IMR-90 (cell line): ENCODE results near the gene CWC27. TPM values are rescaled to one million over a fixed set of nuclear protein-coding genes. Genes with fewer than 3 reads are reported as not detected.

Source experiments
- ATAC-seq: fragments of 200-7000 bp; cut with Tn5 transposase; 2 replicates; pipeline ENCODE4 v1.9.1; 2020; ENCODE audit warnings: low read depth, mild to moderate bottlenecking, moderate library complexity
- BruUV-seq: library from RNA; stranded (reverse); fragments of 400-500 nt; replicated peaks from 2 replicates; lab custom pipeline; 2021; lab: Mats Ljungman, UMichigan
- CTCF ChIA-PET: fragments of 300-600 bp; formaldehyde crosslinking; extraction: SDS; loops from one replicate; lab custom pipeline; 2021; ENCODE audit warnings: antibody characterized with exemption; lab: Yijun Ruan, JAX
- POLR2A ChIA-PET: fragments of 300-600 bp; sonication (Branson Sonifier 250); formaldehyde crosslinking; loops from one replicate; lab custom pipeline; 2022; ENCODE audit warnings: antibody characterized with exemption; ENCODE audit not compliant: unreplicated experiment; lab: Charles Lee
- DNase-seq: peaks from one replicate; pipeline ENCODE4 v3.0.0; 2013
- H2AFZ ChIP-seq: replicated peaks from 2 replicates; pipeline ENCODE3; 2013; ENCODE audit warnings: low read length, mild to moderate bottlenecking; ENCODE audit not compliant: poor library complexity
- H2AK5ac ChIP-seq: 2 replicates; pipeline ENCODE4 v1.6.1; 2013; ENCODE audit warnings: low read depth, low read length, inconsistent platforms
- H2AK9ac ChIP-seq: replicated peaks from 2 replicates; pipeline ENCODE3; 2013; ENCODE audit warnings: mild to moderate bottlenecking, low read depth, low read length, moderate library complexity; ENCODE audit not compliant: poor library complexity
- H2BK120ac ChIP-seq: 2 replicates; pipeline ENCODE4 v1.6.1; 2013; ENCODE audit warnings: low read depth, low read length, inconsistent platforms
- H2BK15ac ChIP-seq: 3 replicates; pipeline ENCODE4 v1.6.1; 2013; ENCODE audit warnings: low read depth, low read length, inconsistent platforms
- H2BK20ac ChIP-seq: 2 replicates; pipeline ENCODE4 v1.6.1; 2013; ENCODE audit warnings: low read depth, mild to moderate bottlenecking, inconsistent platforms, low read length, moderate library complexity
- H2BK5ac ChIP-seq: 2 replicates; pipeline ENCODE4 v1.6.1; 2013; ENCODE audit warnings: mild to moderate bottlenecking, low read depth, low read length, inconsistent platforms; ENCODE audit not compliant: poor library complexity, severe bottlenecking
- H3K14ac ChIP-seq: replicated peaks from 2 replicates; pipeline ENCODE4 v1.6.1; 2013; ENCODE audit warnings: low read depth, low read length, inconsistent platforms
- H3K18ac ChIP-seq: 2 replicates; pipeline ENCODE4 v1.6.1; 2013; ENCODE audit warnings: low read depth, low read length, control low read depth
- H3K23ac ChIP-seq: 2 replicates; pipeline ENCODE4 v1.6.1; 2013; ENCODE audit warnings: low read depth, low read length, inconsistent platforms
- H3K27ac ChIP-seq: 2 replicates; pipeline ENCODE4 v1.5.1; 2013; ENCODE audit warnings: mild to moderate bottlenecking, control low read depth, low read length; ENCODE audit not compliant: insufficient read depth
- H3K27me3 ChIP-seq: 2 replicates; pipeline ENCODE4 v1.6.1; 2013; ENCODE audit warnings: low read length; ENCODE audit not compliant: control insufficient read depth, insufficient read depth
- H3K36me3 ChIP-seq: 2 replicates; pipeline ENCODE4 v1.6.1; 2013; ENCODE audit warnings: low read length, mixed read lengths; ENCODE audit not compliant: control insufficient read depth, insufficient read depth
- H3K4ac ChIP-seq: 2 replicates; pipeline ENCODE4 v1.6.1; 2013; ENCODE audit warnings: low read depth, low read length, inconsistent platforms
- H3K4me1 ChIP-seq: 2 replicates; pipeline ENCODE4 v1.6.1; 2013; ENCODE audit warnings: low read length, mixed read lengths; ENCODE audit not compliant: control insufficient read depth, insufficient read depth
- H3K4me2 ChIP-seq: 2 replicates; pipeline ENCODE4 v1.6.1; 2013; ENCODE audit warnings: low read depth, mild to moderate bottlenecking, control low read depth, low read length, moderate library complexity
- H3K4me3 ChIP-seq: 2 replicates; pipeline ENCODE4 v1.5.1; 2013; ENCODE audit warnings: low read depth, mild to moderate bottlenecking, control low read depth, low read length, moderate library complexity; ENCODE audit not compliant: insufficient read depth
- H3K56ac ChIP-seq: 2 replicates; pipeline ENCODE4 v1.6.1; 2013; ENCODE audit warnings: low read length, inconsistent platforms; ENCODE audit not compliant: insufficient read depth; ENCODE audit errors: extremely low read depth
- H3K79me1 ChIP-seq, 2 experiments: 2 replicates each; pipeline ENCODE4 v1.6.1; 2013; ENCODE audit warnings: low read length in 2 of 2, inconsistent platforms in 1 of 2, low read depth in 1 of 2
- H3K9ac ChIP-seq: 2 replicates; pipeline ENCODE4 v1.6.1; 2013; ENCODE audit warnings: low read depth, low read length, control low read depth
- H3K9me1 ChIP-seq: 2 replicates; pipeline ENCODE4 v1.6.1; 2013; ENCODE audit warnings: low read length, inconsistent platforms; ENCODE audit not compliant: insufficient read depth
- H3K9me3 ChIP-seq: 2 replicates; pipeline ENCODE4 v1.6.1; 2013; ENCODE audit warnings: low read length; ENCODE audit not compliant: control insufficient read depth, insufficient read depth
- H4K20me1 ChIP-seq: 2 replicates; pipeline ENCODE4 v1.6.1; 2013; ENCODE audit warnings: low read length, inconsistent platforms; ENCODE audit not compliant: insufficient read depth
- H4K5ac ChIP-seq: 2 replicates; pipeline ENCODE4 v1.6.1; 2013; ENCODE audit warnings: mild to moderate bottlenecking, low read depth, low read length, control low read depth
- H4K8ac ChIP-seq, 2 experiments: 2 replicates each; pipeline ENCODE4 v1.6.1; 2013; ENCODE audit warnings: low read depth in 2 of 2, low read length in 2 of 2, control low read depth in 1 of 2, inconsistent platforms in 1 of 2
- H4K91ac ChIP-seq: 2 replicates; pipeline ENCODE4 v1.6.1; 2013; ENCODE audit warnings: low read depth, low read length, inconsistent platforms; ENCODE audit not compliant: insufficient read depth
- CEBPB ChIP-seq: IDR thresholded peaks from 2 replicates; pipeline ENCODE4 v1.6.1; 2012; ENCODE audit warnings: low read depth, low read length, improper control_type of control experiment
- CHD1 ChIP-seq: IDR thresholded peaks from 2 replicates; pipeline ENCODE4 v1.6.1; 2012; ENCODE audit warnings: low read depth, low read length, improper control_type of control experiment
- MAFK ChIP-seq: IDR thresholded peaks from 2 replicates; pipeline ENCODE4 v1.6.1; 2012; ENCODE audit warnings: low read depth, low read length, improper control_type of control experiment
- MAZ ChIP-seq: IDR thresholded peaks from 2 replicates; pipeline ENCODE4 v1.6.1; 2012; ENCODE audit warnings: low read depth, mild to moderate bottlenecking, low read length, improper control_type of control experiment, moderate library complexity, borderline replicate concordance
- POLR2A ChIP-seq: IDR thresholded peaks from 2 replicates; pipeline ENCODE4 v1.6.1; 2012; ENCODE audit warnings: mild to moderate bottlenecking, low read depth, low read length
- RAD21 ChIP-seq: IDR thresholded peaks from 2 replicates; pipeline ENCODE4 v1.6.1; 2012; ENCODE audit warnings: low read length, improper control_type of control experiment
- RCOR1 ChIP-seq: IDR thresholded peaks from 2 replicates; pipeline ENCODE4 v1.6.1; 2012; ENCODE audit warnings: mild to moderate bottlenecking, low read length, improper control_type of control experiment; ENCODE audit not compliant: insufficient replicate concordance
- RFX5 ChIP-seq: IDR thresholded peaks from 2 replicates; pipeline ENCODE4 v1.8.0; 2012; ENCODE audit warnings: low read depth, mild to moderate bottlenecking, low read length, moderate library complexity
- SMC3 ChIP-seq: fragments of 150-350 bp; IDR thresholded peaks from 2 replicates; pipeline ENCODE4 v1.6.1; 2016; ENCODE audit warnings: low read depth, mild to moderate bottlenecking, antibody characterized with exemption, low read length, moderate library complexity
- whole genome bisulfite sequencing, 2 experiments: methylation state at CpG; one replicate each; pipeline versions ENCODE4 v1.1.5 to v1.1.7; 2013; ENCODE audit warnings: missing lambda C conversion rate in 2 of 2; ENCODE audit not compliant: insufficient read length in 1 of 2; ENCODE audit errors: extremely low coverage in 2 of 2; 5-methylcytosine and 5-hydroxymethylcytosine counted together
- dilution Hi-C: fragments of 300-500 bp; cut with HindIII; formaldehyde crosslinking; loops from one replicate; pipeline ENCODE4 v1.14.3; 2018; ENCODE audit warnings: low sequenced_read_pairs; ENCODE audit not compliant: unreplicated experiment
- in situ Hi-C: fragments of 300-500 bp; cut with MboI; formaldehyde crosslinking; loops from 3 replicates; pipeline ENCODE4 v1.14.3; 2019; ENCODE audit warnings: low sequenced_read_pairs, inconsistent platforms, mixed read lengths
- intact Hi-C: fragments of 100-400 bp; cut with micrococcal nuclease; formaldehyde crosslinking; loops from 2 replicates; pipeline ENCODE4 v1.10.0; 2022
- polyA plus RNA-seq, 3 experiments: library from polyadenylated mRNA; depleted of rRNA; stranded (reverse); fragments of >200 nt; gene quantifications; 2 replicates each; pipeline ENCODE4 v1.2.3, GENCODE V29; 2012; ENCODE audit warnings: low replicate concordance in 1 of 3
- total RNA-seq: library from RNA; depleted of rRNA; stranded (reverse); fragments of >200 nt; gene quantifications from 2 replicates; pipeline ENCODE4 v1.2.3, GENCODE V29; 2012
- TF ChIP-seq, protein P1 (sequence below): fragments of 150-350 bp; IDR thresholded peaks from 2 replicates; pipeline ENCODE4 v1.6.1; 2017; ENCODE audit warnings: mild to moderate bottlenecking, antibody characterized with exemption, low read length, low read depth
- TF ChIP-seq, protein P2 (sequence below): fragments of 150-350 bp; IDR thresholded peaks from 2 replicates; pipeline ENCODE4 v1.6.1; 2016; ENCODE audit warnings: low read depth, mild to moderate bottlenecking, low read length, moderate library complexity, borderline replicate concordance

Gene CWC27
- total and polyA plus RNA-seq, 2 of the 4 experiments (the other 2 are of a cell fraction), result 13.3 to 17.1 TPM

DNA sequence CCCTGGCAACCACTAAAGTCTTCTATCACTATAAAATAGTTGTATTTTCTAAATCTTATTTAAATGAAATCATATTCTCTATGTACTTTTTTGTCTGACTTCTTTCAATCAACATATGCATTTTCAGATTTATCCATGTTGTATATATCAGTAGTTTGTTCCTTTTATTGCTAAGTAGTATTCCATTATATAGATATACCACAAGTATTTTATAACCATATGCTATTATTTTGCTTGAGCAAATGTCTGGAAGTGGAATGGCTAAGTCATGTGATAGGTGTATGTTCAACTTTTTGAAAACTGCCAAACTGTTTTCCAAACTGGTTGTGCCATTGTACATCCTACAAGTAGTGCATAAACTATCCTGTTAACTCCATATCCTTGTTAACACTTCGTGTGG is 131.1 kb downstream of the CWC27 start:
- no peak overlapping the region for H2BK120ac ChIP-seq
- no peak overlapping the region for H3K4me3 ChIP-seq
- H4K91ac ChIP-seq, result no peak overlapping the region
- DNase-seq, result no peak
- no CpG with 5 or more reads among the region's 1 CpG for WGBS, 2 experiments
- H3K23ac ChIP-seq, result no peak overlapping the region
- dilution Hi-C loops, result no loop called here
- no TSS peak for BruUV-seq
- H2BK20ac ChIP-seq, result no peak overlapping the region
- H3K9me3 ChIP-seq, result no peaks in the 10 kb centered on the region
- intact Hi-C loops, result no loop called here
- no peaks in the 10 kb centered on the region for H3K79me1 ChIP-seq
- no peak overlapping the region for H3K18ac ChIP-seq
- no peaks in the 10 kb centered on the region for H4K20me1 ChIP-seq
- ChIA-PET CTCF (no interaction called here), POLR2A (no interaction called here)
- H3K4ac ChIP-seq, result no peak overlapping the region
- H4K5ac ChIP-seq, result no peak overlapping the region
- no peak overlapping the region for H2AK9ac ChIP-seq
- in situ Hi-C loops, result no loop called here
- no peaks in the 10 kb centered on the region for H3K36me3 ChIP-seq
- TF ChIP-seq CEBPB (no peak), POLR2A (no peak), SMC3 (no peak), MAFK (no peak), CHD1 (no peak), RCOR1 (no peak), MAZ (no peak), RFX5 (no peak), RAD21 (no peak)
- TF ChIP-seq, protein P1, sequence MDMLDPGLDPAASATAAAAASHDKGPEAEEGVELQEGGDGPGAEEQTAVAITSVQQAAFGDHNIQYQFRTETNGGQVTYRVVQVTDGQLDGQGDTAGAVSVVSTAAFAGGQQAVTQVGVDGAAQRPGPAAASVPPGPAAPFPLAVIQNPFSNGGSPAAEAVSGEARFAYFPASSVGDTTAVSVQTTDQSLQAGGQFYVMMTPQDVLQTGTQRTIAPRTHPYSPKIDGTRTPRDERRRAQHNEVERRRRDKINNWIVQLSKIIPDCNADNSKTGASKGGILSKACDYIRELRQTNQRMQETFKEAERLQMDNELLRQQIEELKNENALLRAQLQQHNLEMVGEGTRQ, result no peak
- TF ChIP-seq, protein P2, sequence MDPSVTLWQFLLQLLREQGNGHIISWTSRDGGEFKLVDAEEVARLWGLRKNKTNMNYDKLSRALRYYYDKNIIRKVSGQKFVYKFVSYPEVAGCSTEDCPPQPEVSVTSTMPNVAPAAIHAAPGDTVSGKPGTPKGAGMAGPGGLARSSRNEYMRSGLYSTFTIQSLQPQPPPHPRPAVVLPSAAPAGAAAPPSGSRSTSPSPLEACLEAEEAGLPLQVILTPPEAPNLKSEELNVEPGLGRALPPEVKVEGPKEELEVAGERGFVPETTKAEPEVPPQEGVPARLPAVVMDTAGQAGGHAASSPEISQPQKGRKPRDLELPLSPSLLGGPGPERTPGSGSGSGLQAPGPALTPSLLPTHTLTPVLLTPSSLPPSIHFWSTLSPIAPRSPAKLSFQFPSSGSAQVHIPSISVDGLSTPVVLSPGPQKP, result no peak
- no peak overlapping the region for H3K56ac ChIP-seq
- no peak overlapping the region for H3K9ac ChIP-seq
- H3K27ac ChIP-seq, result no peak overlapping the region
- H2AK5ac ChIP-seq, result no peak overlapping the region
- no peaks in the 10 kb centered on the region for H3K4me1 ChIP-seq
- H4K8ac ChIP-seq, result no peak overlapping the region
- no peak for ATAC-seq
- no peak overlapping the region for H3K4me2 ChIP-seq
- no peaks in the 10 kb centered on the region for H3K27me3 ChIP-seq
- no peak overlapping the region for H2BK5ac ChIP-seq
- H2BK15ac ChIP-seq, result no peak overlapping the region
- H3K14ac ChIP-seq, result no peak overlapping the region
- H3K9me1 ChIP-seq, result no peaks in the 10 kb centered on the region
- H2AFZ ChIP-seq, result no peak overlapping the region
